ENCODE results near the gene CCDC175.

- TF ChIP-seq CTCF (conservative IDR thresholded peaks at IDR 0.05 in 1 of 2, IDR thresholded peaks at IDR 0.05 in 1 of 2; ENCODE audit: extremely low read depth in 1 of 2, insufficient read depth in 1 of 2, low read depth in 1 of 2, low read length in 2 of 2) (no peak), EZH2 (IDR thresholded peaks at IDR 0.05; ENCODE audit: borderline replicate concordance, low read length) (no peak)
Measured at GRCh38 chr14:59595071-59595470, 18.5 kb upstream of the CCDC175 start.

Measured in mammary epithelial cell (primary cell).